CD14-positive monocyte (primary cell): ENCODE results near the gene TMA7. TPM values are rescaled to one million over a fixed set of nuclear protein-coding genes. Genes with fewer than 3 reads are reported as not detected.

Experiments used
- DNase-seq, 3 donors: peaks; one replicate each; pipeline ENCODE4 v3.0.0-alpha.2; 2011 to 2022
- H2AFZ ChIP-seq: 2 replicates; pipeline ENCODE4 v1.6.0; 2012; ENCODE audit warnings: mild to moderate bottlenecking, low read depth, low read length, inconsistent platforms; ENCODE audit not compliant: insufficient read depth, poor library complexity, severe bottlenecking
- H3K27ac ChIP-seq, 2 donors: 1 replicate in 1 of 2; 2 replicates in 1 of 2; pipeline ENCODE4 v1.5.1; 2012 to 2013; ENCODE audit warnings: low read length in 2 of 2, control low read depth in 1 of 2, inconsistent platforms in 1 of 2, low read depth in 1 of 2, mild to moderate bottlenecking in 1 of 2
- H3K27me3 ChIP-seq, 2 donors: one replicate each; pipeline versions ENCODE4 v1.6.0 to v1.6.1; 2011 to 2013; ENCODE audit warnings: low read length in 2 of 2; ENCODE audit not compliant: control insufficient read depth in 2 of 2, insufficient read depth in 2 of 2
- H3K36me3 ChIP-seq, 2 donors: replicated peaks in 1 of 2; 1 replicate in 1 of 2; 2 replicates in 1 of 2; pipeline versions ENCODE4 v1.5.1 to v1.6.1; 2012 to 2013; ENCODE audit warnings: low read length in 2 of 2, control low read depth in 1 of 2, inconsistent platforms in 1 of 2, mild to moderate bottlenecking in 1 of 2; ENCODE audit not compliant: insufficient read depth in 2 of 2, control insufficient read depth in 1 of 2
- H3K4me1 ChIP-seq, 2 donors: 1 replicate in 1 of 2; 2 replicates in 1 of 2; pipeline versions ENCODE4 v1.5.1 to v1.6.1; 2012 to 2013; ENCODE audit warnings: low read length in 2 of 2, control low read depth in 1 of 2, inconsistent platforms in 1 of 2, mild to moderate bottlenecking in 1 of 2, moderate library complexity in 1 of 2; ENCODE audit not compliant: insufficient read depth in 2 of 2, control insufficient read depth in 1 of 2
- H3K4me2 ChIP-seq: replicated peaks from 2 replicates; pipeline ENCODE3; 2012; ENCODE audit warnings: low read length, moderate library complexity, mild to moderate bottlenecking; ENCODE audit not compliant: poor library complexity, severe bottlenecking; ENCODE audit errors: extremely low read depth
- H3K4me3 ChIP-seq, 3 experiments: fragments of 200-600 bp in 1 of 3; sonication (generic) in 1 of 3; replicated peaks in 1 of 3; 1 replicate in 2 of 3; 2 replicates in 1 of 3; pipeline ENCODE4 v1.5.1; 2011 to 2013; ENCODE audit warnings: low read length in 3 of 3, mild to moderate bottlenecking in 3 of 3, control low read depth in 2 of 3, low read depth in 2 of 3, inconsistent platforms in 1 of 3, moderate library complexity in 1 of 3
- H3K79me2 ChIP-seq: 2 replicates; pipeline ENCODE4 v1.6.0; 2012; ENCODE audit warnings: mild to moderate bottlenecking, control low read depth, inconsistent platforms, low read length, moderate library complexity; ENCODE audit not compliant: insufficient read depth
- H3K9ac ChIP-seq: 2 replicates; pipeline ENCODE4 v1.6.0; 2017; ENCODE audit warnings: low read length, mild to moderate bottlenecking; ENCODE audit not compliant: insufficient read depth, poor library complexity, severe bottlenecking
- H3K9me3 ChIP-seq, 2 donors: replicated peaks in 1 of 2; 1 replicate in 1 of 2; 2 replicates in 1 of 2; pipeline versions ENCODE4 v1.5.1 to v1.6.1; 2012 to 2013; ENCODE audit warnings: low read length in 2 of 2, control low read depth in 1 of 2; ENCODE audit not compliant: control insufficient read depth in 1 of 2, insufficient read depth in 1 of 2
- H4K20me1 ChIP-seq: 2 replicates; pipeline ENCODE4 v1.6.0; 2012; ENCODE audit warnings: mild to moderate bottlenecking, low read length, control low read depth, moderate library complexity; ENCODE audit not compliant: insufficient read depth
- H3K27ac Mint-ChIP-seq, 7 donors: one replicate each; pipeline ENCODE4 v1.8.0; 2020; ENCODE audit warnings: mild to moderate bottlenecking in 7 of 7, mixed read lengths in 7 of 7, moderate library complexity in 6 of 7, inconsistent platforms in 2 of 7
- H3K27me3 Mint-ChIP-seq, 3 donors: one replicate each; pipeline ENCODE4 v1.8.0; 2021 to 2022; ENCODE audit warnings: low read depth in 3 of 3, mild to moderate bottlenecking in 3 of 3, mixed read lengths in 3 of 3, moderate library complexity in 3 of 3, inconsistent platforms in 1 of 3
- H3K36me3 Mint-ChIP-seq, 2 donors: one replicate each; pipeline ENCODE4 v1.8.0; 2020; ENCODE audit warnings: mixed read lengths in 2 of 2, inconsistent platforms in 1 of 2, mild to moderate bottlenecking in 1 of 2
- H3K4me1 Mint-ChIP-seq: one replicate; pipeline ENCODE4 v1.8.0; 2020; ENCODE audit warnings: mild to moderate bottlenecking, mixed read lengths
- H3K4me3 Mint-ChIP-seq, 2 donors: one replicate each; pipeline ENCODE4 v1.8.0; 2020; ENCODE audit warnings: mild to moderate bottlenecking in 2 of 2, mixed read lengths in 2 of 2, moderate library complexity in 1 of 2
- H3K9me3 Mint-ChIP-seq, 7 donors: one replicate each; pipeline ENCODE4 v1.8.0; 2020 to 2022; ENCODE audit warnings: mixed read lengths in 7 of 7, mild to moderate bottlenecking in 6 of 7, moderate library complexity in 6 of 7, inconsistent platforms in 2 of 7
- WGBS: methylation state at CpG from one replicate; pipeline ENCODE4 v1.1.5; 2013; ENCODE audit warnings: missing lambda C conversion rate; ENCODE audit not compliant: insufficient coverage; 5-methylcytosine and 5-hydroxymethylcytosine counted together
- intact Hi-C, 2 donors: fragments of 100-400 bp; cut with micrococcal nuclease; formaldehyde crosslinking; loops; one replicate each; pipeline versions ENCODE4 v1.15.0 to v1.15.1; 2023
- polyA plus RNA-seq, 3 donors: library from polyadenylated mRNA; depleted of rRNA in 1 of 3; unstranded in 2 of 3; stranded (reverse) in 1 of 3; fragments of 300-500 nt in 2 of 3; fragments of >200 nt in 1 of 3; fragmentation: Illumina TruSeq in 2 of 3; gene quantifications; 1 replicate in 2 of 3; 2 replicates in 1 of 3; pipeline ENCODE4 v1.2.3, GENCODE V29; 2012 to 2021
- TF ChIP-seq, protein P1 (sequence below): fragments of 200-600 bp; IDR thresholded peaks from one replicate; pipeline ENCODE4 v1.8.0; 2022; ENCODE audit warnings: antibody characterized with exemption, mild to moderate bottlenecking

The TMA7 gene
- polyA plus RNA-seq, 3 donors = 301 to 559 (median 478) TPM

DNA sequence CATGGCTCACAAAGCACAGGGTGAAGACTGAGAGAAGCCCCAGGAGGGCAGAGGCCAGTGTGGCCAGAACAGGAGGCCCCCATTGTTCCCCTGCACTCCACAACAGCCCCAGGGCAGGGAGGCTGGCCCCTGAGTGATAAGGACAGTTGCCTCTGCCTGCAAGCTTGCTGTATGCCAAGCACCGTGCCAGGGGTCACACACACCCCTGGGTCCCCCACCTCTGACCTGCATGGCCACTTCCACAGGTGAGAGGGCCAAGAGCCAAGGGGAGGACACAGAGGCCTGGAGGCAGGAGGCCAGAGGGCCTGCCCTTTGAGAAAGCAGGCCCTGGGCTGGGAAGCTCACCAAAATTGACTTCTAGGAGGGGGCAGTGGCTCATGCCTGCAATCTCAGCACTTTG lies 30.2 kb downstream of the TMA7 start:
- Histone ChIP-seq H3K36me3 (peaks cover 36 to 45% of the 10 kb centered on the region in 2 donors), H4K20me1 (peaks cover 11% of the 10 kb centered on the region), H3K4me3 (peak overlapping the region in 1 of 3 experiments; percentile 3), H3K9me3 (no peaks in the 10 kb centered on the region), H3K4me2 (peak overlapping the region; percentile 23), H3K27ac (peak overlapping the region; percentile 52 to 100), H3K79me2 (peaks cover 74% of the 10 kb centered on the region), H3K4me1 (peaks cover 69 to 76% of the 10 kb centered on the region in 2 donors), H2AFZ (no peak overlapping the region), H3K9ac (no peak overlapping the region), H3K27me3 (no peaks in the 10 kb centered on the region)
- H3K4me1 Mint-ChIP-seq = peaks cover 63% of the 10 kb centered on the region
- TF ChIP-seq, protein P1, sequence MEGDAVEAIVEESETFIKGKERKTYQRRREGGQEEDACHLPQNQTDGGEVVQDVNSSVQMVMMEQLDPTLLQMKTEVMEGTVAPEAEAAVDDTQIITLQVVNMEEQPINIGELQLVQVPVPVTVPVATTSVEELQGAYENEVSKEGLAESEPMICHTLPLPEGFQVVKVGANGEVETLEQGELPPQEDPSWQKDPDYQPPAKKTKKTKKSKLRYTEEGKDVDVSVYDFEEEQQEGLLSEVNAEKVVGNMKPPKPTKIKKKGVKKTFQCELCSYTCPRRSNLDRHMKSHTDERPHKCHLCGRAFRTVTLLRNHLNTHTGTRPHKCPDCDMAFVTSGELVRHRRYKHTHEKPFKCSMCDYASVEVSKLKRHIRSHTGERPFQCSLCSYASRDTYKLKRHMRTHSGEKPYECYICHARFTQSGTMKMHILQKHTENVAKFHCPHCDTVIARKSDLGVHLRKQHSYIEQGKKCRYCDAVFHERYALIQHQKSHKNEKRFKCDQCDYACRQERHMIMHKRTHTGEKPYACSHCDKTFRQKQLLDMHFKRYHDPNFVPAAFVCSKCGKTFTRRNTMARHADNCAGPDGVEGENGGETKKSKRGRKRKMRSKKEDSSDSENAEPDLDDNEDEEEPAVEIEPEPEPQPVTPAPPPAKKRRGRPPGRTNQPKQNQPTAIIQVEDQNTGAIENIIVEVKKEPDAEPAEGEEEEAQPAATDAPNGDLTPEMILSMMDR = no peak
- 83% methylated on average over 1 of the region's 1 CpG for WGBS
- H3K9me3 Mint-ChIP-seq = no peaks in the 10 kb centered on the region
- peaks cover 0 to 2% (median 0%) of the 10 kb centered on the region in 3 donors for H3K27me3 Mint-ChIP-seq
- DNase-seq = no peak
- peak overlapping the region in 1 of 2 donors; percentile 66 for H3K4me3 Mint-ChIP-seq
- intact Hi-C loops = no loop called here
- peak overlapping the region; percentile 75 to 100 (median 93) for H3K27ac Mint-ChIP-seq
- H3K36me3 Mint-ChIP-seq = peaks cover 34 to 53% of the 10 kb centered on the region in 2 donors

DNA sequence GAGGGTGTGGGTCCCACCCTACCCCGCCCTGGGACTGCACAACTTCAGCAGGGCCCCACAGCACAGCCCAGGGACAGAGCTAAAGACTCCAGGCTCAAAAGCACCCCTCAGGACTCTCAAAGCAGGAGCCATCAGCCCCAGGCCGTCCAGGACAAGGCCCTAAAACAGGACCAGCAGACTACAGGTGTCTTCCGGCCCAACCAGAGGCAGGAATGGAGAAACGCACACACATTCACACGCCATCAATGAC lies 32.5 kb downstream of the TMA7 start:
- Histone ChIP-seq H3K79me2 (peaks cover 57% of the 10 kb centered on the region), H4K20me1 (peaks cover 6% of the 10 kb centered on the region), H3K4me2 (peak overlapping the region; percentile 90), H3K4me3 (peak overlapping the region; percentile 44 to 82 (median 48)), H3K9me3 (no peaks in the 10 kb centered on the region), H3K4me1 (peaks cover 55 to 62% of the 10 kb centered on the region in 2 donors), H3K27ac (peak overlapping the region; percentile 88 to 99), H2AFZ (peak overlapping the region; percentile 85), H3K36me3 (peaks cover 34 to 55% of the 10 kb centered on the region in 2 donors), H3K27me3 (no peaks in the 10 kb centered on the region), H3K9ac (peak overlapping the region; percentile 88)
- WGBS = 0% methylated on average over 5 of the region's 5 CpGs
- Mint-ChIP-seq H3K27me3 (no peaks in the 10 kb centered on the region), H3K27ac (peak overlapping the region; percentile 95 to 100 (median 97)), H3K36me3 (peaks cover 44 to 63% of the 10 kb centered on the region in 2 donors), H3K4me3 (peak overlapping the region; percentile 89 to 96), H3K4me1 (peaks cover 48% of the 10 kb centered on the region), H3K9me3 (no peaks in the 10 kb centered on the region)
- DNase-seq = no peak
- intact Hi-C loops = no loop called here
- TF ChIP-seq, protein P1 = no peak
